NCI-H2029 treated with DMSO at 0.1 percent for 48 hours (cell line): ENCODE data around the gene VANGL2.

Experiments
- DNase-seq: peaks from one replicate; lab custom pipeline; 2025; lab: John Stamatoyannopoulos, UW

VANGL2 gene

GRCh38 chr1:160460214-160460642 lies 59.9 kb downstream of the VANGL2 start:
- DNase-seq, result no peak

- DNase-seq, result no peak
Measured at GRCh38 chr1:160460683-160461287, 60.4 kb downstream of the VANGL2 start.

GRCh38 chr1:160465123-160465522 lies 64.8 kb downstream of the VANGL2 start:
- DNase-seq, result no peak

- no peak for DNase-seq
Measured at GRCh38 chr1:160466961-160467360, 66.6 kb downstream of the VANGL2 start.

GRCh38 chr1:160467576-160467975 lies 67.2 kb downstream of the VANGL2 start:
- DNase-seq, result no peak

GRCh38 chr1:160471253-160471652 lies 70.9 kb downstream of the VANGL2 start:
- DNase-seq, result no peak

GRCh38 chr1:160472112-160472511 lies 71.7 kb downstream of the VANGL2 start:
- DNase-seq, result no peak

GRCh38 chr1:160474392-160475242 lies 74.3 kb downstream of the VANGL2 start:
- DNase-seq, result no peak
